Activated T-cell treated with anti-CD3 and anti-CD28 coated beads, Interleukin-2, amount 50 U/mL, for 72 hours (primary cell): ENCODE measurements around the gene CES3. TPM values are rescaled to one million over a fixed set of nuclear protein-coding genes. Genes with fewer than 3 reads are reported as not detected.

Experiments
- total RNA-seq, 2 donors: library from RNA; stranded (reverse); gene quantifications; one replicate each; pipeline ENCODE4 v1.2.3, GENCODE V29; 2022

The CES3 gene
- total RNA-seq, 2 donors from 2014 or later = 6.9 to 11.5 TPM

Other genes with a start within 250 kb of the CES3 start
- 10 to 100 TPM; 60.0 to 67.6 TPM for gene DYNC1LI2, start 209.7 kb upstream of the CES3 start, total RNA-seq
- gene TERB1, start 159.7 kb upstream of the CES3 start, total RNA-seq = under 1 TPM in 1 of 2 donors, not detected in 1; 0.14 TPM
- 100 to 1,000 TPM in 1 of 2 donors, 10 to 100 TPM in 1; 94.5 to 100 TPM for gene NAE1, start 130.3 kb upstream of the CES3 start, total RNA-seq
- gene CA7, start 116.9 kb upstream of the CES3 start, total RNA-seq = not detected
- gene PDP2, start 80.8 kb upstream of the CES3 start, total RNA-seq = 10 to 100 TPM; 31.8 TPM
- not detected for gene CDH16, start 42.4 kb upstream of the CES3 start, total RNA-seq
- gene RRAD, start 35.7 kb upstream of the CES3 start, total RNA-seq = 1 to 10 TPM; 1.6 to 3.1 TPM
- 100 to 1,000 TPM; 145 to 167 TPM for gene CIAO2B, start 26.9 kb upstream of the CES3 start, total RNA-seq
- gene CES2, start 25.8 kb upstream of the CES3 start, total RNA-seq = 10 to 100 TPM; 28.7 to 33.3 TPM
- gene CES4A, start 27.3 kb downstream of the CES3 start, total RNA-seq = 10 to 100 TPM; 24.4 to 38.8 TPM
- 100 to 1,000 TPM; 106 to 133 TPM for gene CBFB, start 67.9 kb downstream of the CES3 start, total RNA-seq
- gene PHAF1, start 148.7 kb downstream of the CES3 start, total RNA-seq = 10 to 100 TPM; 14.8 to 18.2 TPM
- 1 to 10 TPM; 5.7 to 7.5 TPM for gene B3GNT9, start 189.7 kb downstream of the CES3 start, total RNA-seq
- gene TRADD, start 198.6 kb downstream of the CES3 start, total RNA-seq = 10 to 100 TPM; 38.1 to 50.7 TPM
- 10 to 100 TPM; 32.1 to 37.1 TPM for gene FBXL8, start 198.7 kb downstream of the CES3 start, total RNA-seq
- 10 to 100 TPM; 63.4 to 87.7 TPM for gene HSF4, start 203.5 kb downstream of the CES3 start, total RNA-seq
- gene NOL3, start 209.3 kb downstream of the CES3 start, total RNA-seq = 10 to 100 TPM; 21.6 to 30.6 TPM
- gene MATCAP1, start 222.7 kb downstream of the CES3 start, total RNA-seq = 10 to 100 TPM; 31.9 to 34.3 TPM
- not detected for gene EXOC3L1, start 228.9 kb downstream of the CES3 start, total RNA-seq
- gene E2F4, start 230.9 kb downstream of the CES3 start, total RNA-seq = 10 to 100 TPM; 82.8 to 91.7 TPM
- gene ELMO3, start 237.9 kb downstream of the CES3 start, total RNA-seq = 1 to 10 TPM; 3.0 to 3.1 TPM